Mesendoderm (in vitro differentiated cells): Measurements from ENCODE around the gene ANO4.

ENCODE experiments used
- DNase-seq: peaks from one replicate; pipeline ENCODE4 v3.0.0; 2013
- H2AK5ac ChIP-seq: 2 replicates; pipeline ENCODE4 v1.6.1; 2013; ENCODE audit warnings: low read length, inconsistent platforms
- H2BK120ac ChIP-seq: 2 replicates; pipeline ENCODE4 v1.6.1; 2013; ENCODE audit warnings: low read depth, mild to moderate bottlenecking, low read length, moderate library complexity, mixed read lengths
- H2BK15ac ChIP-seq: replicated peaks from 2 replicates; pipeline ENCODE4 v1.6.1; 2013; ENCODE audit warnings: low read depth, mild to moderate bottlenecking, moderate library complexity
- H2BK5ac ChIP-seq: 2 replicates; pipeline ENCODE4 v1.6.1; 2013; ENCODE audit warnings: low read length, inconsistent platforms
- H3K18ac ChIP-seq: 2 replicates; pipeline ENCODE4 v1.6.1; 2013; ENCODE audit warnings: mild to moderate bottlenecking, low read length, mixed read lengths
- H3K23ac ChIP-seq: one replicate; pipeline ENCODE4 v1.6.1; 2013; ENCODE audit warnings: low read length
- H3K27ac ChIP-seq: 2 replicates; pipeline ENCODE4 v1.5.1; 2013; ENCODE audit warnings: low read depth, mild to moderate bottlenecking, inconsistent platforms, low read length, moderate library complexity
- H3K27me3 ChIP-seq: 2 replicates; pipeline ENCODE4 v1.6.1; 2013; ENCODE audit warnings: low read length, control low read depth, mild to moderate bottlenecking, inconsistent platforms; ENCODE audit not compliant: insufficient read depth, poor library complexity
- H3K36me3 ChIP-seq: 2 replicates; pipeline ENCODE4 v1.6.1; 2013; ENCODE audit warnings: low read length, inconsistent platforms; ENCODE audit not compliant: control insufficient read depth, insufficient read depth
- H3K4ac ChIP-seq: one replicate; pipeline ENCODE4 v1.6.1; 2013; ENCODE audit warnings: low read depth, mild to moderate bottlenecking, low read length, moderate library complexity
- H3K4me1 ChIP-seq: 2 replicates; pipeline ENCODE4 v1.6.1; 2013; ENCODE audit warnings: low read depth, low read length, inconsistent platforms; ENCODE audit not compliant: control insufficient read depth
- H3K4me2 ChIP-seq: 2 replicates; pipeline ENCODE4 v1.6.1; 2013; ENCODE audit warnings: low read length
- H3K4me3 ChIP-seq: 2 replicates; pipeline ENCODE4 v1.5.1; 2013; ENCODE audit warnings: mild to moderate bottlenecking, low read length
- H3K56ac ChIP-seq: one replicate; pipeline ENCODE4 v1.6.1; 2013; ENCODE audit warnings: low read length
- H3K79me1 ChIP-seq: 2 replicates; pipeline ENCODE4 v1.6.1; 2013; ENCODE audit warnings: low read length, inconsistent platforms
- H3K79me2 ChIP-seq: 2 replicates; pipeline ENCODE4 v1.6.1; 2013; ENCODE audit warnings: mild to moderate bottlenecking, low read length; ENCODE audit not compliant: control insufficient read depth, insufficient read depth
- H3K9ac ChIP-seq: 2 replicates; pipeline ENCODE4 v1.6.1; 2013; ENCODE audit warnings: low read length, inconsistent platforms
- H4K5ac ChIP-seq: one replicate; pipeline ENCODE4 v1.6.1; 2013; ENCODE audit warnings: low read length
- H4K8ac ChIP-seq: one replicate; pipeline ENCODE4 v1.6.1; 2013; ENCODE audit warnings: low read depth, mild to moderate bottlenecking, control low read depth, low read length, moderate library complexity
- WGBS: extraction: QIAGEN DNeasy Blood & Tissue Kit; methylation state at CpG from one replicate; pipeline ENCODE4 v1.1.7; 2013; ENCODE audit warnings: low lambda C conversion rate, missing lambda C conversion rate; ENCODE audit not compliant: insufficient coverage; ENCODE audit errors: extremely low coverage; 5-methylcytosine and 5-hydroxymethylcytosine counted together

The ANO4 gene

GRCh38 chr12:101021442-101021841 lies 226.9 kb downstream of the ANO4 start:
- Histone ChIP-seq H4K5ac (no peak overlapping the region), H3K36me3 (no peaks in the 10 kb centered on the region), H2AK5ac (no peak overlapping the region), H3K4me3 (no peak overlapping the region), H4K8ac (no peak overlapping the region), H3K79me1 (no peaks in the 10 kb centered on the region), H2BK15ac (no peak overlapping the region), H3K79me2 (no peaks in the 10 kb centered on the region), H3K4ac (no peak overlapping the region), H2BK5ac (no peak overlapping the region), H3K56ac (no peak overlapping the region), H3K27ac (no peak overlapping the region), H2BK120ac (no peak overlapping the region), H3K18ac (no peak overlapping the region), H3K9ac (no peak overlapping the region), H3K4me1 (no peaks in the 10 kb centered on the region), H3K4me2 (no peak overlapping the region), H3K27me3 (no peaks in the 10 kb centered on the region), H3K23ac (no peak overlapping the region)
- no CpG with 5 or more reads among the region's 3 CpGs for WGBS
- no peak for DNase-seq

GRCh38 chr12:101021911-101022388 lies 227.4 kb downstream of the ANO4 start:
- Histone ChIP-seq H3K4me3 (no peak overlapping the region), H2BK120ac (no peak overlapping the region), H3K9ac (no peak overlapping the region), H2BK5ac (no peak overlapping the region), H4K5ac (no peak overlapping the region), H3K27me3 (no peaks in the 10 kb centered on the region), H3K4me2 (no peak overlapping the region), H3K56ac (no peak overlapping the region), H2AK5ac (no peak overlapping the region), H3K36me3 (no peaks in the 10 kb centered on the region), H3K4me1 (no peaks in the 10 kb centered on the region), H3K18ac (no peak overlapping the region), H3K23ac (no peak overlapping the region), H4K8ac (no peak overlapping the region), H3K27ac (no peak overlapping the region), H3K79me1 (no peaks in the 10 kb centered on the region), H2BK15ac (no peak overlapping the region), H3K4ac (no peak overlapping the region), H3K79me2 (no peaks in the 10 kb centered on the region)
- peak; percentile 56 for DNase-seq

GRCh38 chr12:101027200-101027599 lies 232.6 kb downstream of the ANO4 start:
- H2BK15ac ChIP-seq, result no peak overlapping the region
- no peak overlapping the region for H3K56ac ChIP-seq
- no peak overlapping the region for H4K8ac ChIP-seq
- H3K4me2 ChIP-seq, result no peak overlapping the region
- no peak overlapping the region for H3K4ac ChIP-seq
- H3K27ac ChIP-seq, result no peak overlapping the region
- WGBS, result no CpG with 5 or more reads among the region's 3 CpGs
- no peak overlapping the region for H3K18ac ChIP-seq
- no peak overlapping the region for H3K23ac ChIP-seq
- no peaks in the 10 kb centered on the region for H3K36me3 ChIP-seq
- H3K4me3 ChIP-seq, result no peak overlapping the region
- H3K79me2 ChIP-seq, result no peaks in the 10 kb centered on the region
- H3K27me3 ChIP-seq, result no peaks in the 10 kb centered on the region
- no peak overlapping the region for H2AK5ac ChIP-seq
- H4K5ac ChIP-seq, result no peak overlapping the region
- H3K4me1 ChIP-seq, result no peaks in the 10 kb centered on the region
- DNase-seq, result peak; percentile 43
- H3K9ac ChIP-seq, result no peak overlapping the region
- H3K79me1 ChIP-seq, result no peaks in the 10 kb centered on the region
- no peak overlapping the region for H2BK5ac ChIP-seq
- no peak overlapping the region for H2BK120ac ChIP-seq

GRCh38 chr12:101027816-101028215 lies 233.2 kb downstream of the ANO4 start:
- Histone ChIP-seq H3K18ac (no peak overlapping the region), H2BK15ac (no peak overlapping the region), H3K4ac (no peak overlapping the region), H2AK5ac (no peak overlapping the region), H4K8ac (no peak overlapping the region), H3K27me3 (no peaks in the 10 kb centered on the region), H2BK120ac (no peak overlapping the region), H3K23ac (no peak overlapping the region), H3K4me1 (no peaks in the 10 kb centered on the region), H3K56ac (no peak overlapping the region), H3K36me3 (no peaks in the 10 kb centered on the region), H3K27ac (no peak overlapping the region), H3K9ac (no peak overlapping the region), H3K4me3 (no peak overlapping the region), H3K79me2 (no peaks in the 10 kb centered on the region), H2BK5ac (no peak overlapping the region), H4K5ac (no peak overlapping the region), H3K4me2 (no peak overlapping the region), H3K79me1 (no peaks in the 10 kb centered on the region)
- no CpG with 5 or more reads among the region's 4 CpGs for WGBS
- DNase-seq, result no peak

GRCh38 chr12:101038289-101038871 lies 243.8 kb downstream of the ANO4 start:
- Histone ChIP-seq H3K79me1 (no peaks in the 10 kb centered on the region), H2AK5ac (no peak overlapping the region), H3K9ac (no peak overlapping the region), H3K23ac (no peak overlapping the region), H3K36me3 (no peaks in the 10 kb centered on the region), H4K8ac (no peak overlapping the region), H3K27ac (no peak overlapping the region), H3K4me2 (no peak overlapping the region), H3K4me3 (no peak overlapping the region), H3K56ac (no peak overlapping the region), H3K27me3 (no peaks in the 10 kb centered on the region), H3K4ac (no peak overlapping the region), H2BK5ac (no peak overlapping the region), H4K5ac (no peak overlapping the region), H3K79me2 (no peaks in the 10 kb centered on the region), H3K18ac (no peak overlapping the region), H2BK15ac (no peak overlapping the region), H2BK120ac (no peak overlapping the region), H3K4me1 (no peaks in the 10 kb centered on the region)
- no peak for DNase-seq
- no CpG with 5 or more reads among the region's 2 CpGs for WGBS

GRCh38 chr12:101039848-101040531 lies 245.4 kb downstream of the ANO4 start:
- H3K4me2 ChIP-seq, result no peak overlapping the region
- WGBS, result no CpG with 5 or more reads among the region's 6 CpGs
- no peak overlapping the region for H3K4me3 ChIP-seq
- no peaks in the 10 kb centered on the region for H3K4me1 ChIP-seq
- DNase-seq, result no peak
- no peaks in the 10 kb centered on the region for H3K79me2 ChIP-seq
- H3K56ac ChIP-seq, result no peak overlapping the region
- no peak overlapping the region for H3K9ac ChIP-seq
- H4K8ac ChIP-seq, result no peak overlapping the region
- no peak overlapping the region for H2AK5ac ChIP-seq
- no peak overlapping the region for H3K27ac ChIP-seq
- H4K5ac ChIP-seq, result no peak overlapping the region
- H3K18ac ChIP-seq, result no peak overlapping the region
- H3K4ac ChIP-seq, result no peak overlapping the region
- no peak overlapping the region for H2BK120ac ChIP-seq
- H3K79me1 ChIP-seq, result no peaks in the 10 kb centered on the region
- H3K27me3 ChIP-seq, result no peaks in the 10 kb centered on the region
- H2BK5ac ChIP-seq, result no peak overlapping the region
- H3K36me3 ChIP-seq, result no peaks in the 10 kb centered on the region
- no peak overlapping the region for H3K23ac ChIP-seq
- no peak overlapping the region for H2BK15ac ChIP-seq
